Astrocyte of the hippocampus (primary cell): ENCODE results near the gene EPHA1.
"Not testable (repeated sequence)": the region's sequence is repeated elsewhere in the genome, so short reads cannot be mapped to it uniquely, and the experiment has no call there.

Experiments used
- DNase-seq: peaks from one replicate; pipeline ENCODE4 v3.0.0; 2011; ENCODE audit warnings: low read depth, low spot score

EPHA1 gene

GRCh38 chr7:143405173-143406001 lies 3.3 kb downstream of the EPHA1 start:
- no peak for DNase-seq

GRCh38 chr7:143402233-143402632 lies 6.4 kb downstream of the EPHA1 start:
- not testable (repeated sequence) for DNase-seq

GRCh38 chr7:143401265-143401664 lies 7.4 kb downstream of the EPHA1 start:
- no peak for DNase-seq

GRCh38 chr7:143399642-143400041 lies 9.0 kb downstream of the EPHA1 start:
- no peak for DNase-seq

GRCh38 chr7:143399151-143399550 lies 9.5 kb downstream of the EPHA1 start:
- no peak for DNase-seq

DNA sequence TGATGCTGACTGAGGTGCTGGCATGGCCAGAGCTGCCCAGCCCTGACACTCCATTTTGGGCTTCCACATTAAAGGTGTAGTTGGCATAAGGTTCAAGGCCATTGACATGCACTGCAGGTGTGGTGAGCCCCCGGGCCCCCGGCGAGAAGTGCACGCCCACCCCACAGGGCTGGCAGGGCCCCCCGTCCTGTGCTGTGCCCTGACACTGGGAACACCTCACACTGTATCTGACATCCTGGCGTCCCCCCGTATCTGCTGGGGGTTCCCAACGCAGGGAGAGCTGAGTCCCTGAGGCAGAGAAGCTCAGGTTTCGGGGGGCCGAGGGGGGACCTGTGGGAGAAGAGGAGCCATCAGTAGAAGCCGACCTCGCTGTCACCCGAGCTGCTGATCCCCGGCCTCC lies 10.0 kb downstream of the EPHA1 start:
- no peak for DNase-seq

DNA sequence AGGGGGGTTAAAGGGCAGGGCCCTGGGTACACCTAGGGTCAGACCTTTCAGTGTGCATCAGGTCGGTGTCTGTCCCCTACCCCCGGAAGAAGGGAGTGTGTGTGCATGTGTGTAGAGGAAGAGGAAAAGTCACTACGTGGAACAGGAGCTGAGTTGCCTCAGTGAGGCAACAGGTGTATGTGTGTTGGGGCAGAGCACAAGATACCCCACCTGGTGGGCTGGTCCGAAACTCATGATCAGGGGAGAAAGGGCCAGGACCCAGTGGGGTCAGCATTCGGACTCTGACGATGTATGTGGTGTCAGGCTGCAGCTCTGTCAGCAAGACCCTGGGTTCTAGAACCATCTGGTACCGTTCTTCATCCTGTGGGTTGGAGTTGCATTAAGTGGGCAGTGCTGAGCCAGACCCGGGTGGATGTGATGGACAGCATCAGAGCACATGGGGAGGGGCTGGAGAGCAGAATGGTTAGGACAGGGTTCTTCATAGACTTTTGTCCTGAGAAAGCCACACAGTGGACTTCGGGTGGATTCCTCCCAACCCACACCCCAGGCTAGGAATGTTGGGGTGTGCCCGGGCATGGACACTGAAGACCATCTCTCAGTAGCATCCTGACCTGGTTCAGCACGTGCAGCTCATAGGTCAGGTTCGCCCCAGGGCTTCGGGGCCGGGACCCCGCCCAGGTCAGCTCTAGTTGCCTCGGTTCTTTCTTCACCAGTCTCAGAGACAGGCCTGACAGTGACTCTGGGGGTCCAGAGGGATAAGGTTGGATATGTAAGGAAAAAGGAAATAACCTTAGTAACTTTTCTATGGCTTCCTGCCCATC lies 10.7 kb downstream of the EPHA1 start:
- DNase-seq: no peak

GRCh38 chr7:143396625-143397556 lies 11.8 kb downstream of the EPHA1 start:
- peak; percentile 36 for DNase-seq

DNA sequence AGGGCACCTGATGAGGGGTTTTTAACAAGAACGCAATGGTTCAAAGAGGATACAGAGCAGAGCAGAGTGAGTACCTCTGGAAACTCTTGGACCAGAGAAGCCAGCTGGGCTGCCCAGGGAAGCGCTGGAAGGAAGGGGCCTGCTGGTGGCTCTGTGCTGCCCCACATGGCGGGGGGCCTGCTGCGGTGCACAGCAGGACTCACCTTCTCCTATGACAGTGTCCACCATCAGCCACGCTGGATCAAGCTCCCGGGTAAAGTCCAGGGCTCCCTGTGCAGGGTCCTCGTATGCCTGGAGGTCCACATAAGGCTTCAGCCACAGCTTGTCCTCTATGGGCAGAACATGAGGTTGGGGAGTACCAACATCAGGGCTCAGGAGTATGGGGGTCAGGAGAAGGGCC lies 12.5 kb downstream of the EPHA1 start:
- no peak for DNase-seq

DNA sequence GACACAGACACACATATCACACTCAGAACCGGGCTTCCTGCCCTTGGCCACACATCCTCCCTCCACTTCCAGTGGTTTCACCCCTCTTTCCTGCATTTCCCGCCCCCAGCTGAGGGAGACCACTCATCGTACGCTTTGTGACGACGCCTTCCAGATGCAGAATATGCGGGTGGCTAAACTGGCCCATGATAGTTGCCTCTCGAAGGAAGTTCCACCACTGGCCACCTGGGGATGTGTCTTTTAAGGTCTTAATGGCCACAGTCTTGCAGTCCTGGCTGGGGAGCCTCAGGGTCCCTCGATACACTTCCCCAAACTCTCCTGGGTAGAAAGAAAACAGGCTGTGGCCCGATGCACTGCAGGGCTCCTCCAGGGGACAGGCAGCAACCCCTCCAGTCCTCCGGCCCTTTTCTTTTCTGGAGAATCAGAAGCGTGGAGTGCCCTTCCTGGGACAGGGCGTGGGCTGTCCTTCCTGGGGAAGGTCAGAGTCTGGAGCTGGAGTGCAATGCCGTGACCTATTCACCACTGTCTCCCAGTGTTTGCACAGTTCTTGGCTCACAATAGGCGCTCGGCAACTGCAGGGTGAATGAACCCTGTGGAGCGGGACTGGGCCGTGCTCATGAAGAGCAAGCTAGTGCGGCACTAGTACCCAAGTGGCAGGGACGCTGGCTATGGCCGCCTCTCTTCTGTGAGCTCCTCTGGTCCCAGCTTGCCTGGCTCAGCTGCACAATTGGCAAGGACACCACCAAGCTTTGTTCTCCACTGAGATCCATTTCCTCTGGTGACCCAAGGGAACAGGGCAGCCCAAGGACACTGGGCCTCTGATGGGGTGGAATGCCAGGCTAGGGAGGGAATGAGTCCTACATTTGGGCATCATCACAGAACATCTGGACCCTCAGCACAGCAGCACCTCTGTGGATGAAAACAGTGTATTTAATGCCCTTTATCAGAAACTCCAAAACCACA lies 13.2 kb downstream of the EPHA1 start:
- no peak for DNase-seq

DNA sequence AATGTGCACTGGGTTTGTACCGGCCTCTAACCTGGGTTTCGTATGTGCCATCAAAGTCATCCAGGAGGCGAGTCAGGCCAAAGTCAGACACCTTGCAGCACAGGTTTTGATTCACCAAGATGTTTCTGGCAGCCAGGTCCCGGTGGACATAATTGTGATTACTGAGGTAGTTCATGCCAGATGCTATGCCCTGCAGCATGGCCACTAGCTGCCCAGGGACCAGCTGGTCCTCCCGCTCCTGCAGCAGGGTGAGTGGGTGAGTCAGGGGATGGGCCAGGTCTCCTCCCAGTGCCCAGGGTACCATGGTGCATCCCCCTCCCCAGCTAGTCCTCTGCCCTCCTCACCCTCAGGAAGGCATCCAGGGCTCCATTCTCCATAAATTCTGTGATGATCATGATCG lies 13.9 kb downstream of the EPHA1 start:
- DNase-seq: no peak

DNA sequence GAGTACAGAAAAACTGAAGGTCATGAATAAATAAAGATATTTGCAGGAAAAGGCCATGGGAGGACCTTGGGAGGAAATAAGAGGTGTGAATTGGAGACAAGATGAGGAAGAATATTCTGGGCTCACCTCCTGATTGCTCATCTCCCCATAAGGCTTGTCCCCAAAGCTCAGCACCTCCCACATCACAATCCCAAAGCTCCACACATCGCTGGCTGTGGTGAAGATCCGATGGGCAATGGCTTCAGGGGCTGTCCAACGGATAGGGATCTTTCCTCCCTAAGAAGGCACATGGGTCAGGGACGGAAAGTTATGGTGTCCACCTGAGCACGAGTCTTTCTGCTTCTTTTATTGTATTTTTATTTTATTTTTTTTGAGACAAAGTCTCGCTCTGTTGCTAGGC lies 14.6 kb downstream of the EPHA1 start:
- DNase-seq: no peak

DNA sequence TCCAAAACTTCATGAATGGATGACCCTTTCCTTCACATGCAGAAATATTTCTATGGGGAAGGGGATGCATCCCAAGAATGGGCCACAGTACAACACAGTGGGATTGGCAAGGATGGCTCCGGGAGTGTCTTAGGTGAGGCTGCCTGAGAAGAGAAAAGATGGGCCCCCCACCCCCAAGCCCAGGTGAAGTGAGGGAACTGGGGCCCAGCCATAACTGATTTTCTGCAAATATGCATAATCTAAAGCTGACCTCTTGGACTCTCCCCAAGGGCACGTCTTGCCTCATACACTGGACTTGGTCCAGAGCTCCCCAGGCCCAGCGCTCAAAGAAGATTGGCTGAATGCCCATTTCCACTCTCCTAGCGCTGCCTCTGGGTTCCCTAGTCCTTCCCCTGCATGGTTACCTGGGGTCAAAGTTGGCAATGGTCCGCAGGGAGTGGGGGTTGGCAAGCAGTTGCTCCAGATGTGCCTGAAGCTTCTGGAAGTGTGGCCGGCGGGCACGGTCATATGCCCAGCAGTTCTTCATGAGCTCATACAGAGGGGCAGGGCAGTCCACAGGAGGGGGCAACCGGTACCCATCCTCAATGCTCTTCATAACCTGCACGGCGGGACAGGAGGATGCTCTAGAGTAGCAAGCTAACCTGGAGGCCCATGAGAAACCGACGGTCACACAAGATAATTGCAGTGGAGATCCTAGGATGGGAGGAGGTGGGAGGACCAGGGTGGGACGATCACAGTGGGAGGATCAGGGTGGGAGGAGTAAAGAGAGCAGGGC lies 15.2 kb downstream of the EPHA1 start:
- peak; percentile 53 for DNase-seq

DNA sequence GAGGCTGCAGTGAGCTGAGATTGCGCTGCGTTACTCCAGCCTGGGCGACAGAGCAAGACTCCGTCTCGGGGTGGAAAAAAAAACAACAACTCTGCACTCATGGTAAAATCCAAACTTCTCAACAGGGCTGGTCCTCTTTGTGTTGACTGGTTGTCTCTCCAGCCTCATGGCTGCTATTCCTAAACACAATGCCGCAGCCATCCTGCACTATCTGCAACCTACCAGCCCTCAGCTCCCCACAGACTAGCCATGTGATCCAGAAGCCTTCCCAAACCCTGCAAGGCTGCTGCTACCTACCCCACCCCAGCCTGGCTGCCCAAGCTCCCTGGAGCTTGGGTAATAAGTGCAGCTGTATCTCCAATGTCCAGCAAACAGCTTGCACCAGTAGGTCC lies 15.8 kb downstream of the EPHA1 start:
- DNase-seq: no peak

DNA sequence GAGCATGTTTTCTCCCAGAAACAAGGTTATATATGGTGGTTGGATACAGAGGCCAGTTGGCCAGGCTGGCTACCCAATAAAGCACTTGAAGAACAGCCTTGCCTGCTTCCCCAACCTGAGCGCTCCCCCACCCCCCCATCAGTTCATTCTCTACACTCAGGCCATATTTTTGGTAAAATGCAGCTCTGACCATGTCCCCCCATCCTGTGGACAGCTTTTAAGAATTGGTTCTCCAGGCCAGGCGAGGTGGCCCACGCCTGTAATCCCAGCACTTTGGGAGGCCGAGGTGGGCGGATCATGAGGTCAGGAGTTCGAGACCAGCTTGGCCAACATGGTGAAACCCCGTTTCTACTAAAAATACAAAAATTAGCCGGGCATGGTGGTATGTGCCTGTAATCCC lies 16.2 kb downstream of the EPHA1 start:
- not testable (repeated sequence) for DNase-seq

DNA sequence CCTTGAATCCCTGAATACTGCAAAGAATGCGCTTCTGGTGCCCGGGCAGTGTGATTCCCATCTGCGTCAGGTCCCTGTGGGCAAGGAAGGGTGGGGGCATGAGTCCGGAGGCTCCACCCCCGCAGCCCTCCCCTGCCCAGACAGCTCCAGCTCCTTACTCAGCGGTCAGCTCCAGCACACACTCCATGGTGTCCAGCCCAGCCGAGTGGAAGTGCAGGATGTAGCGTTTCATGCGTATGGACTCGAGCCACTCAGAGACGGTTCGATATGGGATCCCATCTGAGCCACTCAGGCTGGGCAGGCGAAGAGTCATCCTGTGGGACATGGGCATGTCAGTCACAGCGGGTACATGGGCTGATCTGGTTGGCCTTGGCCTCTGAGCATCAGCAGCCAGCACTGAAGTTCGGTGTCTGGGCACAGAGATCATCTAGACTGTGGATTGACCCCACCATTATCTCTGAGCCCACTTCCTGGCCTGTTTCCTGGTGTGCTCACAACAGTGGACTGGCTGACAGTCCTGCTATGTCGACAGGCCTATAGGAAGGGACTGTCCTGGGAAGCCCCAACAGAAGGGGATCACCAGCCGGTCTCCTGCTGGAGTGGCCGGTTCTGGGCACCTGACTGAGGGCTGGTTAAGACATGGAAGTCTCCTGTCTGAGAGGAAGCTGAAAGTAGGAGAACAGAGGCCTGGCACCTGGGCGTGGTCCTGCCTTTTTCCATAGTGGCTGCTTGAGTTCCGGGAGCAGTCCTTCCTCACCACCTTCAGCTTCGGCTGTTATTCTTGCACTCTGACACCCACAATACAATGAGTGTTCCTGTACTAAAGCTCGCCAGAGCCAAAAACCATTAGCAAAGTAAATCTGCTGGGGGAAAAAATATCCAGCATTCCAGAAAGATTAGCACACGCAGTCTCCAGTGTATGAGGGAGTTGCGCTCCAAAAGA lies 16.9 kb downstream of the EPHA1 start:
- peak; percentile 80 for DNase-seq

DNA sequence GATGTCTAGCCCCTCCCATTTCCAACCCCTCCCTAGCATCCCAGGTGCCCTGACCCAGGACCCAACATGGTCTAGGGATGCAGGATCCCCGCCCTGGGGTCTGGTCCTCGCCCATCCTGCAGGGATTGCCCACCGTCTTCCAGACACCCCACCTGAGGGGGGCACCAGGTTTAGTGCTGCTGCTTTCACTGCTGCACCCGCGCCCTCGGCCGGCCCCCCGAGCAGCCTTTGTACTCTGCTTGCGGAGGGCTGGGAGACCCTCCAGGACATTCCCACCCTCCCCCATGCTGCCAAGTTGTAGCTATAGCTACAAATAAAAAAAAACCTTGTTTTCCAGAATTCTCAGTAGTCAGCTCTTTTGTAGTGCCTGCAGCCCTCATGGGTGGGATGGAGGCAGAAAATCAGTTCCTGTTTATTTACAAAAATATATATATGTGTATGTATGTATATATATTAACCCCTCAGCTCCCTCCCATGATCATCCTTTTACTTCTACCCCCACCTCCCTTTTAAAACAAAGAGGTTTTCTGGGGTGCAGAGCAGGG lies 17.8 kb downstream of the EPHA1 start:
- no peak for DNase-seq

DNA sequence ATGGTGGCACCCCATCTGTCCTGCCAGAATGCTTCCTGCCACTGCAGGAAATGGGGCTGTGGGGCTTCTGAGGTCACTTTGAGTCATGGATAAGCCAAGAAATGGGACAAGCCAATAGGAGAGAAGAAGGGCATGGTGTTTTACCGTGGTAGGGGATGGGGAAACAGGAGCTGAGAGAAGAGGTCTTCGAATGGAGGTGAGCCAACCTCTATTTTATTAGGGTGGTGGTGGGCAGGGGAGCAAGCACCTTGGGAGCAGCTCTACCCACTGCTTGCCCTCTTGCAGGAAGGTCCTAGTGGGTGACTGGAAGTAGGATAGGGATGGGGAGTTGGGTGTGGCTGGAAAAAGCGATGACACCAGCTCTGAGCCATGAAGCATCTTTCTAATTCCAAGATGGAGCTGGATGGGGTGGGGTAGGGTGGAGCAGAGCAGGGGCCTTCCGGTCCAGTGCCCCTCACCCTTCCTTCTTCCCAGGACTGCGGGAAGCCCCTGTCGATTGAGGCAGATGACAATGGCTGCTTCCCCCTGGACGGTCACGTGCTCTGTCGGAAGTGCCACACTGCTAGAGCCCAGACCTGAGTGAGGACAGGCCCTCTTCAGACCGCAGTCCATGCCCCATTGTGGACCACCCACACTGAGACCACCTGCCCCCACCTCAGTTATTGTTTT lies 18.4 kb downstream of the EPHA1 start:
- no peak for DNase-seq
